HS-27A (cell line): Measurements from ENCODE around the gene GPR162.
"Not testable (repeated sequence)": the region's sequence is repeated elsewhere in the genome, so short reads cannot be mapped to it uniquely, and the experiment has no call there.

Source experiments
- DNase-seq: peaks from one replicate; pipeline ENCODE4 v3.0.0-alpha.2; 2012; ENCODE audit warnings: low read depth, missing footprints

The GPR162 gene

DNA sequence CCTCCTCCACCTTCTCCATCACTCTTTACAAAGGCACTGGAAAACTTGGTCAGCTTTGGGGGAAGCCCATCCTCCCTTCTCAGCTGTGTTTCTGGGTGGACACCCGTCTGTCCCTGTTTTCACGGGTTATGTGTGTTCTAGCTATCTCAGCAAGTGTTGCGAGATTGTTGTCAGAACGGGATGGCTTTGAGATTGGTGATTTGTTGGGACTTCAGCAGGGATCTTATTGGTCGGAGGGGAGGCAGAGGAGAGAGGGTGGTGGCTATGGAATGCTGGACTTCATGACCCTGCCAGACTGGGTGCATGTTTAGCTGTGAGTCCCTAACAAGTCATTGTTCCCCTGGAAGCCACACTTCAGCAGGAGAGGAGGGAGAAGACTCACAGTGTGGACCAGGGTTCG, 32.4 kb downstream of the GPR162 start:
- no peak for DNase-seq

DNA sequence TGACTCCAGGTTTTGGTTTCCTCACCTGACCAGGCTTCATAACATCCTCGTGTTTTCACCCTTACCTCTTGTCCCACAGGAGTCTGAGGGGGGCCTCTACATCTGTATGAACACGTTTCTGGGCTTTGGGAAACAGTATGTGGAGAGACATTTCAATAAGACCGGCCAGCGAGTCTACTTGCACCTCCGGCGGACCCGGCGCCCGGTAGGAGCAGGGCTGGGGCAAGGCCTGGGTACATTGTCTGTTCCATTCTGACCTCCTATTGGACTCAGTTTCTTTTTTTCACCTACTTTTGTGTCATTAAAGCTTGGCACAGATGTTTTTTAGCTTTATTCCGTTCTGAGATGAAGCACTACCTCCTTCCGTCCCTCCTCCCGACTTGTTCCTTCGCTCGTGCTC, 33.7 kb downstream of the GPR162 start:
- no peak for DNase-seq

DNA sequence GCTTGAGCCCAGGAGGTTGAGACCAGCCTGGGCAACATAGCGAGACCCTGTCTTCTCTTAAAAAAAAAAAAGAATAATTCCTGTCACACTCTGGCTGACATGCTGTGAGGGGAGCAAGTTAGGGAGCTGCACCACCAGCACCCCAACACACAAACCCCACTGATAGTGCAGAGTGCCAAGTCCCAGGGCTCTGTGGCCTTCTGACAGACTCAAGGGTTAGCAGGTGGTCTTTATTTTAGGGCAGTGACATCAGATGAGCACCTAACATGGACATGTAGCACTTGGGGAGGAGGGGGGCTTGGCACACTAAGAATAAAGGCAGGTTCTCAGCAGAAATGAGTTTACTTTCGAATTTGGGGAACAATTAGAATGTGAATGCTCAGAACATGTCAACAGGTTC, 37.2 kb downstream of the GPR162 start:
- DNase-seq, result no peak

DNA sequence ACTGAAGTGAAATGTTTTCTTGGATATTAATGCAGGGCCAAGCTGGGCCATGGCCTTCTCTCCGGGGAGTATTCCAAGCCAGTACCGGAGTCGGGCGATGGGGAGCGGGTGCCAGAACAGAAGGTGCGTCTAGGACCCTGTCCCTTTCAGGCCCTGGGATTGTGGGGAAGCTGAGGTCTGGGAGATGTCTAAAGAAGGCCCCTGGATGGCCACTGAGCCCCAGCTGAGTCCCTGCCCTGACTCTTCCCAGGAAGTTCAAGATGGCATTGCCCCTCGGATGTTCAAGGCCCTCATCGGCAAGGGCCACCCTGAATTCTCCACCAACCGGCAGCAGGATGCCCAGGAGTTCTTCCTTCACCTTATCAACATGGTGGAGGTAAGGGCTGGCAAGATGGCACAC, 38.5 kb downstream of the GPR162 start:
- no peak for DNase-seq

DNA sequence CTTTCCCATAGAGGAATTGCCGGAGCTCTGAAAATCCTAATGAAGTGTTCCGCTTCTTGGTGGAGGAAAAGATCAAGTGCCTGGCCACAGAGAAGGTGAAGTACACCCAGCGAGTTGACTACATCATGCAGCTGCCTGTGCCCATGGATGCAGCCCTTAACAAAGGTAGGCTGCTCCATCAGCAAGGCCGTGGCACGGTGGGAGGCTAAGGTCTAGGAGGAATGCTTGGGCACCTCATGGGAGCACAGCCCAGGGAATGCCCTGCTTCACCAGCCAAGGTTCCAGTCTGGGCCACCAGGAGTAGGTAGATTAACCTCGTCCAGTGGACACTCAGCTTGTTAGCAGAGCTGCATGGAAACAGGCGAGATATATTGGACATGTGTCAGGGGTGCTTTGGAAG, 39.3 kb downstream of the GPR162 start:
- DNase-seq, result no peak

DNA sequence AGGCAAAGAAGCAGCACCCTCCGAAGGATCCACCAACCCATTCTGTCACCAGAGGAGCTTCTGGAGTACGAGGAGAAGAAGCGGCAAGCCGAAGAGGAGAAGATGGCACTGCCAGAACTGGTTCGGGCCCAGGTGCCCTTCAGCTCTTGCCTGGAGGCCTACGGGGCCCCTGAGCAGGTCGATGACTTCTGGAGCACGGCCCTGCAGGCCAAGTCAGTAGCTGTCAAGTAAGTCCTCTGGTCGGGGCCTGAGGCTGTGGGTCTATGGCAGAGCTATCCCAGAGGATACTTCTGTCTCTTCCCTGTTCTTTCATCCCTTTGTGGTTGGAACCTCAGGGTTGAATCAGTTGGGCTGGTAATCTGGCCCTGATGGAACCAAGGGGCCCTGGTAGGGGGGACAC, 39.8 kb downstream of the GPR162 start:
- DNase-seq, result no peak

DNA sequence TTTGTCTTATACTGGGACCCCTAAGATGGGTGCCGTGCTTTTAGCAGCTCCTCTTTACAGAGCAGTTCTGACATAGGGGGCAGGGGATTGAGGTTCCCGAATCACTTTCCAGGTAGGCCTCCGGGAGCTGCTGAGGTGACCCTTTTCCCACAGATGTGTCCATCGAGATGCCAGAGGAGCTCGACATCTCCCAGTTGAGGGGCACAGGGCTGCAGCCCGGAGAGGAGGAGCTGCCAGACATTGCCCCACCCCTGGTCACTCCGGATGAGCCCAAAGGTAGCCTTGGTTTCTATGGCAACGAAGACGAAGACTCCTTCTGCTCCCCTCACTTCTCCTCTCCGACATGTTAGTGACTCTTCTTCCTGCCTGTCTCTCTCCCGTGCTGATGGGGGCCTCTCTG, 41.4 kb downstream of the GPR162 start:
- DNase-seq, result no peak

DNA sequence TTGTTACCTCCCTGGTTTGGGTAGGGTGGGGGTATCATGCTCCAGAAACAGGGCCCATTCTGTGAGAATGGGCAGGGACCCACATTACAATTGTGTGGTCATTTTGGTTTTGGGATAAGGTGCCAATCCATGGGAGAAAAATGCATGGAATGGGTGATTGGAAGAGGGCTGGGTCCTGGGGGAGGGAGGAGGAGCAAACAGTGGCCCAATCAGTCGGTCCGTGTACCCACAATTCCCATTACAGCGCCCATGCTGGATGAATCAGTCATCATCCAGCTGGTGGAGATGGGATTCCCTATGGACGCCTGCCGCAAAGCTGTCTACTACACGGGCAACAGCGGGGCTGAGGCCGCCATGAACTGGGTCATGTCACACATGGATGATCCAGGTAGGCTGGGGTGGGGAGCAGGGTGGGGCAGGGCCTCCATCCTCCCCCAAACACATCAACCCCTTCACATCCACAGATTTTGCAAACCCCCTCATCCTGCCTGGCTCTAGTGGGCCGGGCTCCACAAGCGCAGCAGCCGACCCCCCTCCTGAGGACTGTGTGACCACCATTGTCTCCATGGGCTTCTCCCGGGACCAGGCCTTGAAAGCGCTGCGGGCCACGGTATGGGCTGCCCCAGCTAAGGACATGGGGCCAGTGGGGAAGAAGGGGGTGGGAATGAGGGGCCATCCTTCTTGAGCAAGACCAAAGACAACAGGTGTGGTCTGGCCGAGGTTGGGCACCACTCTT, 42.1 kb downstream of the GPR162 start:
- no peak for DNase-seq

DNA sequence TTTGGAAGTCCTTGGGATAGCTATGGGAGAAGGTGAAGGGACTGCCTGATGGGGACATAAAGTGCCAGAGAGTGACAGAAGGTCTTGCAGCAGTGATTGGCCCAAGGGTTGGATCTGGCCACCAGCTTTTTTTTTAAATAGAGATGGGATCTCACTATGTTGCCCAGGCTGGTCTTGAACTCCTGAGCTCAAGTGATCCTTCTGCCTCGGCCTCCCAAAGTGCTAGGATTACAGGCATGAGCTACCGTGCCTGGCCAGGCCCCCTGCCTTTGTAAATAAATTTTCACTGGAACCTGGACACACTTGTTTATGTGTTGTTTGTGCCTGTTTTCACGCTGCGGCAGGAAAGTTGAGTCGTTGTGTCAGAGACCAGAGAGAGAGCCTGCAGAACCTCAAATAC, 43.7 kb downstream of the GPR162 start:
- DNase-seq, result not testable (repeated sequence)

DNA sequence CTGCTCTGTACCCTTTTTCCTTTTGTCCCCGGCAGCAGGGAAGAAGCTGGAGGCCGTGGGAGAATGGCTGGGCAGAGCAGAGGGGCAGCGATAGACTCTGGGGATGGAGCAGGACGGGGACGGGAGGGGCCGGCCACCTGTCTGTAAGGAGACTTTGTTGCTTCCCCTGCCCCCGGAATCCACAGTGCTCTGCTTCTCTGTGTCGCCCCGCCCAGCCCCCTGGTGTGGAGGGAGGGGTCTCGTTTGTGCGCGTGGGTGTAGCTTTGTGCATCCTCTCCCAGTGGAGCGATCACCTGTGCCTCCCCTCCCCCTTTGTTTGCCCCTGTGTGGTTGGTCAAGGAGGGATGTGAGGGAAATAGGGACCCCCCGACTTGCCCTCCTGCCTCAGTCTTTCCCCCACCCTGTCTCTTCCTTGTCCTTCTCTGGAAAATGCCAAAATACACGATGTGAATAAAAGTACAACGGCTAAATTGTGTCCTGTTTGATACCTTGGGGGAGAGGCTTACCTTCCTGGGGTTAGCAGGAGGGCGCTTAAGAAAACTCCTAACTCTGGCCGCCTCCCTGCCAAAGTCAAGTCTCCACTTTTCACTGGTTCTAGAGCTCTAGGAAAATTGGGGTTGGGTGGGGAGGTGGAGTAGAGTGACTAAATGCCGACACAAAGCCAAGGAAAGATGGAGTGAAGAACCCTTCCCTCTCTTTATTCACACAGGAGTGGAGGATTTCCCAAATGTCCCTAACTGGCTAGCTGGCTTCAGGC, 44.7 kb downstream of the GPR162 start:
- DNase-seq, result no peak

DNA sequence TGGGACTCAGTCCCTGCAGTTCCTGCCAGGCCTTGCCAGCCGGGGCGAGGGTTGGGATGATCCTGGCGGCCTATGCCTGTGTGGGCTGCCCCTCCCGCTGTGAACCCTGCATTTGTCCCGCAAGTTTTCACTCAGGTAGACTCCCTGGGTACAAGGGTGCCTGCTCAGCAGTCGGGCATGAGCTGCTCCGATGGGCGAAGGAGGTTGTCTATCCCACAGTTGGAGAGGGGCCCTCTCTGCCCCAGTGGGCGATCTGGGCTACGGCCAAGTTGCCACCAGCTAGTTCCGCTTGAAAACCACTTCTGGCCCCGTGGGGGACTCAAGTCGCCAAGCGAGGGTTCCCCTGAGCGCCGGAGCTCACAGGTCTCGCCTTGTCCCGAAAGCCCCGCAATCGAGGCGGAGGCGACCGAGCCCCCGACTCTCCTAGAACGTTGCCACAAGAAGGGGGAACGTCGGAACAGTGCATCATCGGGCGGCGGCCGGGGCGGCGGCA, 45.3 kb downstream of the GPR162 start:
- DNase-seq, result no peak

DNA sequence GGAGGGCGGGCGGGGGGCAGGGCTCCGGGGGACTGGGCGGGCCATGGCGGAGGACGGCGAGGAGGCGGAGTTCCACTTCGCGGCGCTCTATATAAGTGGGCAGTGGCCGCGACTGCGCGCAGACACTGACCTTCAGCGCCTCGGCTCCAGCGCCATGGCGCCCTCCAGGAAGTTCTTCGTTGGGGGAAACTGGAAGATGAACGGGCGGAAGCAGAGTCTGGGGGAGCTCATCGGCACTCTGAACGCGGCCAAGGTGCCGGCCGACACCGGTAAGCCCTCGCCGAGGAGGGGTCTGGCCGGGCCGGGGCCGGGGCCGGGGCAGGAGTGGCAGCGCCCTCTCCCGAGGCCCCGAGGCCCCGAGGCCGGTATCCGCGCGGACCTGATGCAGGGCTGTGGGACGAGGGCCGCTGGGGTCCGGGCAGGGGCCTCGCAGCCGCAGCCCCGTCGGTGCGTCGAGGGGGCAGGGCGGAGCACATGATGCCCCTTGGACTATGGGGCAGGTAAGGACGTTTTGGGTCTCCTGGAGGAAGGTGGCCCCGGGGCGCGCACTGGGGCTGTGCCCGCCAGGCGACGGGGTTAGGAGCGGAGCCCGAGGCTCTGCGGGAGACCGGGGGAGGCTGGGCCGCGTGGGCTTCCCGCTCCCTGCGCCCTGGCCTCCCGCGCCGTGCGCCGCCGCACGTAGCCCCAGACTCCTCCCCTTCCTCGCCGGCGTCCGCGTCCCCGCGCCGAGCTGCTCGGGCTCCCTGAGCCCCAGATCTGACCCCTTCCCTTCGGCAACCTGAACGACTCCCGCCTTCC, 46.0 kb downstream of the GPR162 start, which contains the start of gene TPI1:
Gene TPI1, plus strand, starts transcription at position 119 of the 798 bp plus-strand sequence. Its CDS starts 36 bp downstream, at position 155.
- no peak for DNase-seq

DNA sequence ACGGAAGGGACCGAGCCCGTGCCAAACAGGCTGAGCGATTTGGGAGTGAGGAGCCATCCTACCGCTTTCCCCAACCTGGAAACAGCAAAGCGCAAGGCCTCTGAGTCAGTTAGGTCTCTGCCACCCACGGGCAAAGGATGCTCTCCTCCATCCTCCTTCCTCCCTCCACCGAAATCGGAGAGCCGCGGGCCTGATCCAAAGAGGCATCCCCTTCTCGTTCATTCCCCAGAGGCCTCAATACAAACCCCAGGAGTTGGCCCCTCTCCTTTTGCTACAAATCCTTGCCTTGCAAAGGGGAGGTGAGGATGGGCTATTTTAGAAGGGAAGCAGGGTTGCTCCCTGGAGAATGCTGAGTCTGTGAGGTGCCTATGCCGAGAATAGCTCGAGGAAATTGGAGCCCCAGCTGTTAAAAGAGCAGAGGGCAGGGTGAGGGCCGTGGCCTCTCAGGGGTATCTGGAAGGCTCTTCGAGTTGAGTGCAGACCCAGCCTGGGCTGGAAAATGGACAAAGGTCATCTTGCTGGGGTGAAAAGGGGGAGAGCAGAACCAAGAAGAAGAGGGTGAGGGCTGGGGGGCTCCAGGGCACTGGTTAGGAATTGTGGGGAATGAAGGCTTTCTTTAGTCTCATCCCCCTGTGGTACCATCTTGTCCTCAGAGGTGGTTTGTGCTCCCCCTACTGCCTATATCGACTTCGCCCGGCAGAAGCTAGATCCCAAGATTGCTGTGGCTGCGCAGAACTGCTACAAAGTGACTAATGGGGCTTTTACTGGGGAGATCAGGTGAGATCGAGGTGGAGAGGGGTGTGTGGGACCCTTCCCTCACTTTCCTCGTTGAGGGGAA, 46.8 kb downstream of the GPR162 start:
- DNase-seq, result no peak

DNA sequence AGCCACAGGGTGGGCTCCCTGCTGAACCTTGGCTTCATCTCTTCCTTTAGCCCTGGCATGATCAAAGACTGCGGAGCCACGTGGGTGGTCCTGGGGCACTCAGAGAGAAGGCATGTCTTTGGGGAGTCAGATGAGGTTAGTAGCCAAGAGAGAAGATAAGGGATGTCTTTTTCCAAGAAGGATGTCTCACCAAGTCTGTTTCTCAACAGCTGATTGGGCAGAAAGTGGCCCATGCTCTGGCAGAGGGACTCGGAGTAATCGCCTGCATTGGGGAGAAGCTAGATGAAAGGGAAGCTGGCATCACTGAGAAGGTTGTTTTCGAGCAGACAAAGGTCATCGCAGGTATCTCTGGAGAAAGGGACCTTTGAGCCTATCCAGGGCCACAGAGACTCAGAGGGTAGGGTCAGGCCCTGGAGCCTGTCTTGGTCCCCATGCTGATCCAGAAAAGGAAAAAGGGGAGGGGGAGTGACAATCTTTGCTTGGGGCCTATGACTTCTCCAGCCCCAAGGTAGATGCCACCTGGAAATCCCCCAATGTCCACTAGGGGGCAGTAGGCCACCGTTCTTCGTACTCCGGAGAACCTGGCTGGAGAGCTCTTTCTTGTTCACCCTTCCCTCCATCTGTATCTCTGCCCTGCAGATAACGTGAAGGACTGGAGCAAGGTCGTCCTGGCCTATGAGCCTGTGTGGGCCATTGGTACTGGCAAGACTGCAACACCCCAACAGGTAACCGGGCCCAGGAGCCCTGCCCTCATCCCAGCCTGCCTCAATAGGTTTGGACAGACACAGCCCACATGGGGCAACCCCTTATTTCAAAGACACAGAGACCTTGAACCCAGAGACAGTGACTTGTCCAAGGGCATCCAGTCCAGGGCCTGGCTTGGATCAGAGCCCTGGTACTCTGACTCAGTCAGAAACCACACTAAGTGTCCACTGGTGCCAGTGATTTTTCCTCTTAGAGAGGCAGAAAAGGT, 47.7 kb downstream of the GPR162 start:
- DNase-seq, result no peak

DNA sequence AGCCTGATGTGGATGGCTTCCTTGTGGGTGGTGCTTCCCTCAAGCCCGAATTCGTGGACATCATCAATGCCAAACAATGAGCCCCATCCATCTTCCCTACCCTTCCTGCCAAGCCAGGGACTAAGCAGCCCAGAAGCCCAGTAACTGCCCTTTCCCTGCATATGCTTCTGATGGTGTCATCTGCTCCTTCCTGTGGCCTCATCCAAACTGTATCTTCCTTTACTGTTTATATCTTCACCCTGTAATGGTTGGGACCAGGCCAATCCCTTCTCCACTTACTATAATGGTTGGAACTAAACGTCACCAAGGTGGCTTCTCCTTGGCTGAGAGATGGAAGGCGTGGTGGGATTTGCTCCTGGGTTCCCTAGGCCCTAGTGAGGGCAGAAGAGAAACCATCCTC, 48.7 kb downstream of the GPR162 start:
- DNase-seq, result not testable (repeated sequence)

DNA sequence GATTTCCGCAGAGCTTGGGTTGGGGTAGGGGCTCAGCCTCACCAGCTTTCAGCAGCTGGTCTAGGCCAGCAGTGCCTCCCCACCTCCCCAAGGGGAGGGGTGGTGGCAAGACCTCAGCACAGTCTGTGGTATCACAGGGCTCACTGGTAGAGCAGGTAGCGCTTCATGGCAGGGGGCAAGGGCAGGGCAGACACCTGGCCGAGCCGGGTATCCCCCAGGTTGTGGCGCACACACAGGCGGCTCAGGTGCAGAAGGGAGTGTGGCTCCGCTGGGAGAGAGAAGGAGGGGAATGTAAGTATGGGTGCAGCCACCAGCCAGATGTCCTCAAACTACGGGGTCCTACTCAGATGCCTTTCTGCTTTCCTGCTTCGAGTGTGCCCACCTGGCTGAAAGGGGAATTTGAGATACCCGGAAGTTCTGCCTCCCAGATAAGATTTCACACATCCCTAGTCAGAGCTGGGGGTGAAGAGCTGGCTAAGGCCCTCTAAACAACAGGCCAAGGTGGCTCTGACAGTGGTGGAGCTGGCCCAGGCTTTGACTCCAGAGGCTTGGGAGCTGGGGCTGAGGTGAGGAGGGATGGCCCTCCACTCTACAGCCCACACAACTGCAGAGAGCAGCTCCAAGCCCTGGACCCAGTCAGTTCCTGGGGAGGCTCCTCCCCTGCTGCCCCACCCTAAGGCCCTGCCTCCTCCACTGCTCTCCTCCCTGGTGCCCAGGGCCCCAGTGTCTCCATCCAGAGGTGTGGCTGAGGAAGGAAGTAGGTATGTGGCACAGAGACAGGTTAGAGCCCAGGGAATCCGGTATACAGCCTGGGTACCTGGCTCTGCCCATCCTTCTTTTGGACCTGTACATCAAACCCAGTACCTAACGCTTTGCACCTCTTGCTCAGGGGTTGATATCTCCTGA, 49.7 kb downstream of the GPR162 start:
- no peak for DNase-seq

DNA sequence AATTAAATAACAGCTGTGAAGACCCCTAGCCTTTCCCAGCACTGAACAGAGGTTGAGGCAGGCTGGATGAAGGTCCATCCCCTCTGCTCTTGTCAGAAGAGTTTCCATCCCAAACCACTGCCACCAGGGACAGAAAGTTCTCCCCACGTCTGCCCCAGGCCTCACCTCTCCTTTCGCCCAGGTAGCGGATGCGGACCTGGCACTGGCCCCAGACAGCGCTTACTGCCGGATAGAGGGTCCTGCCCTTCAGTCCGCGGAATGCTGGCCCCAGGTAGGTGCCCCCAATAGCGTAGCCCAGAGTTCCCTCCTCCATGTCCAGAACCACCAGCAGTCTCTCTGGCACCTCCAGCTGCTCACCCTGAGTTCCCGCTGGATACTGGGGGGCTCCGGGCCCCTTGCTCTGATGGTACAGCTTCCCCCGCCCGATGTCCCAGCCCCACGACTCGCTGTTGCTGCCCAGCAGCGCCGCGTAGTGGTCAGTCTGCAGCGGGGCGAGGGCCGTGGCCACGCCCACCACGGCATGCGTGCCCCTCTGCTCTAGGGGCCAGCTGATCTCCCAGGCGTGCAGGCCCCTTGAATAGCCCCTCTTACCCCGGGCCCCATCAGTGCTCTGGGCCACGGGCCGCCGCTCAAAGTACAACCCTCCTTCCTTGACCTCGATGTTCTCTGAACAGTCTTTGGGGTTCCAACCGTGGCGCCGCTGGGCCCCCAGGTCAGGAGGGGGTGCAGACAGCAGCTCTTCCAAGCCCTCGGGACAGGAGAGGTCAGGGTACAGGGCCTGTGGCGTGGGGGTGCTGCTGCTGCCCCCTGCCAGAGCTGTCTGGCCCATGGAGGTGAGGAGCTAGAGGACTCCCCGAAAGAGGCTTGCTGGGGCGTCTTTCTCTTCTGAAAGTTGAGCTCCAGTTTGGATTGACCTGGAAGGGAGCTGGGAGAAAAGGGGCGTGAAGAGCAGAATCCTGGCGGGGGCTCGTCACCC, 50.7 kb downstream of the GPR162 start:
- DNase-seq, result no peak
